ENCODE data around the gene ZNF664. TPM values are rescaled to one million over a fixed set of nuclear protein-coding genes. Genes with fewer than 3 reads are reported as not detected.

Gene ZNF664
- total RNA-seq, 2 experiments from 2014 or later, result 13.4 to 19.0 TPM

- intact Hi-C loops (cut with DNase I, micrococcal nuclease), result no loop called here
- H3K36me3 ChIP-seq (ENCODE audit: insufficient read depth, low read length), result peaks cover 17% of the 10 kb centered on the region
- ChIA-PET POLR2A (no interaction called here), CTCF (interaction anchor here (0.6 kb wide), 1 partner anchor 992 kb away, joined by 3 read pairs; no protein-coding TSS in a partner anchor)
- Mint-ChIP-seq H3K9me3 (no peaks in the 10 kb centered on the region), H3K27ac (no peak overlapping the region), H3K4me1 (ENCODE audit: low read depth) (no peaks in the 10 kb centered on the region), H3K27me3 (no peaks in the 10 kb centered on the region), H3K36me3 (ENCODE audit: low read depth) (peaks cover 19% of the 10 kb centered on the region), H3K4me3 (no peak overlapping the region)
- H3K27me3 ChIP-seq (ENCODE audit: control insufficient read depth in 1 of 2, insufficient read depth in 2 of 2, low read length in 2 of 2), result no peaks in the 10 kb centered on the region
- no peaks in the 10 kb centered on the region for H3K4me1 ChIP-seq (ENCODE audit: insufficient read depth, low read length)
- no peak for DNase-seq
- no peaks in the 10 kb centered on the region for H3K9me3 ChIP-seq (ENCODE audit: control insufficient read depth in 1 of 2, insufficient read depth in 1 of 2, low read length in 2 of 2)
- no peak overlapping the region for H3K27ac ChIP-seq (ENCODE audit: low read depth in 1 of 2, low read length in 2 of 2)
- ATAC-seq (ENCODE audit: poor library complexity), result no peak
- H3K4me3 ChIP-seq (ENCODE audit: low read length), result no peak overlapping the region
- no peak for TF ChIP-seq CTCF (IDR thresholded peaks at IDR 0.05)
These were observed 44.0 kb downstream of the ZNF664 start for GRCh38 chr12:124017064-124017463.

- Histone ChIP-seq H3K27me3 (ENCODE audit: control insufficient read depth in 1 of 2, insufficient read depth in 2 of 2, low read length in 2 of 2) (no peaks in the 10 kb centered on the region), H3K9me3 (ENCODE audit: control insufficient read depth in 1 of 2, insufficient read depth in 1 of 2, low read length in 2 of 2) (no peaks in the 10 kb centered on the region), H3K4me1 (ENCODE audit: insufficient read depth, low read length) (no peaks in the 10 kb centered on the region), H3K36me3 (ENCODE audit: insufficient read depth, low read length) (peaks cover 2% of the 10 kb centered on the region), H3K4me3 (ENCODE audit: low read length) (no peak overlapping the region), H3K27ac (ENCODE audit: low read depth in 1 of 2, low read length in 2 of 2) (no peak overlapping the region)
- Mint-ChIP-seq H3K36me3 (ENCODE audit: low read depth) (peaks cover 4% of the 10 kb centered on the region), H3K27ac (no peak overlapping the region), H3K4me3 (no peak overlapping the region), H3K9me3 (no peaks in the 10 kb centered on the region), H3K27me3 (no peaks in the 10 kb centered on the region), H3K4me1 (ENCODE audit: low read depth) (no peaks in the 10 kb centered on the region)
- ChIA-PET CTCF (no interaction called here), POLR2A (no interaction called here)
- TF ChIP-seq CTCF (IDR thresholded peaks at IDR 0.05), result no peak
- no peak for ATAC-seq (ENCODE audit: poor library complexity)
- intact Hi-C loops (cut with DNase I, micrococcal nuclease), result no loop called here
- DNase-seq, result no peak
These were observed 45.5 kb downstream of the ZNF664 start for GRCh38 chr12:124018539-124018938.

- Mint-ChIP-seq H3K27ac (no peak overlapping the region), H3K4me3 (no peak overlapping the region), H3K9me3 (no peaks in the 10 kb centered on the region), H3K4me1 (ENCODE audit: low read depth) (no peaks in the 10 kb centered on the region), H3K36me3 (ENCODE audit: low read depth) (no peaks in the 10 kb centered on the region), H3K27me3 (no peaks in the 10 kb centered on the region)
- intact Hi-C loops (cut with DNase I, micrococcal nuclease), result no loop called here
- Histone ChIP-seq H3K27ac (ENCODE audit: low read depth in 1 of 2, low read length in 2 of 2) (no peak overlapping the region), H3K27me3 (ENCODE audit: control insufficient read depth in 1 of 2, insufficient read depth in 2 of 2, low read length in 2 of 2) (no peaks in the 10 kb centered on the region), H3K4me1 (ENCODE audit: insufficient read depth, low read length) (no peaks in the 10 kb centered on the region), H3K4me3 (ENCODE audit: low read length) (no peak overlapping the region), H3K36me3 (ENCODE audit: insufficient read depth, low read length) (no peaks in the 10 kb centered on the region), H3K9me3 (ENCODE audit: control insufficient read depth in 1 of 2, insufficient read depth in 1 of 2, low read length in 2 of 2) (no peaks in the 10 kb centered on the region)
- ChIA-PET POLR2A (no interaction called here), CTCF (interaction anchor here (1.6 kb wide), 1 partner anchor 17 kb away, joined by 3 read pairs; no protein-coding TSS in a partner anchor)
- no peak for ATAC-seq (ENCODE audit: poor library complexity)
- no peak for TF ChIP-seq CTCF (IDR thresholded peaks at IDR 0.05)
- no peak for DNase-seq
These were observed 46.1 kb downstream of the ZNF664 start for GRCh38 chr12:124019115-124019514.

Data from CD4-positive, alpha-beta T cell (primary cell).